Mesenteric fat pad (tissue), 1 donor: ENCODE measurements around the gene PPIP5K1. TPM values are rescaled to one million over a fixed set of nuclear protein-coding genes. Genes with fewer than 3 reads are reported as not detected.
"Not testable (repeated sequence)": the region's sequence is repeated elsewhere in the genome, so short reads cannot be mapped to it uniquely, and the experiment has no call there.

Source experiments
- DNase-seq: peaks from one replicate; pipeline ENCODE4 v3.0.0-alpha.2; 2020; ENCODE audit warnings: low spot score
- long read RNA-seq: library from polyadenylated mRNA; unstranded; transcript quantifications from one replicate; pipeline ENCODE4 v2.0.0, GENCODE V29; 2020
- total RNA-seq: library from RNA; stranded (reverse); fragmentation: NEBNext Ultra II Directional; extraction: Animal tissue kit (Norgen Biotek cat#: 25700); gene quantifications from one replicate; pipeline ENCODE4 v1.2.1, GENCODE V29; 2021
- donor health status: DM: yes; HTN: yes; CAD: no.

The PPIP5K1 gene
- total RNA-seq = 63.5 TPM
- long read RNA-seq, partial matches to known transcripts = 5 of 8 reads
- long read RNA-seq, other reads (novel, unspliced or antisense) = 3 of 8 reads

DNA sequence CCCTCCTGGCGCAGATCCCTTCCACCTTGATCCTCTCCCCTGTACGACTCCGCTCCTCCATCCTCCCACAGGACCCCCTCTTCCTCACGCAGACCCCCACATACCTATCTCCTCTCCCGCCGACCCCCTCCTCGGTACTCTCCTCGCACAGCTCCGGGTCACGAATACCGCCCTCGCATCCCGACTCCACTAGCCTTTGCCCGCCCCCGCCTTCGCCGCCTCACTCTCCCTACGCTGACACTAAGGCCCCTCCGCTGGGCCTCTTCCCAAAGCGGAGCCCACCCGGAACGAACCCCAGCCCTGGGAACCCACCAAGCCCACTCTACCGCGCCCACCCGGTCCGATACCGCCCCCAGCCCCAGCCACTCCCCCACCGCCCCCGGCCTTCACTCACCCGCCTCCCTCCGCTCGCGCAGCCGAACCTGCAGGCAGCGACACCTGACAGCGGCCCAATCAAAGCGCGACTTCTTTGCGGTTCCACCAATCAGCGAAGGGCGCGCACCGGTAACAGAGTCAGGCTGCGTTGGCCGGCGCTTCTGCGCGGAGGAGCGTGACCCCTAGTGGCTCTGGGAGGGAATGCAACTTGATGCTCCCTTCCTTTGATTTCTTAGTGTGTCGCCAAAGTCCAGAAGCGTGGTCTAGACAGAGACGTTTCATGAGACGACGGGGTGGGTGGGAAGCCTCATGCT lies at the start of gene PPIP5K1:
TSS of gene PPIP5K1 (minus strand) at position 431 of the 689 bp plus-strand sequence. CDS start 5,704 bp downstream, outside the sequence.
- DNase-seq = not testable (repeated sequence)

DNA sequence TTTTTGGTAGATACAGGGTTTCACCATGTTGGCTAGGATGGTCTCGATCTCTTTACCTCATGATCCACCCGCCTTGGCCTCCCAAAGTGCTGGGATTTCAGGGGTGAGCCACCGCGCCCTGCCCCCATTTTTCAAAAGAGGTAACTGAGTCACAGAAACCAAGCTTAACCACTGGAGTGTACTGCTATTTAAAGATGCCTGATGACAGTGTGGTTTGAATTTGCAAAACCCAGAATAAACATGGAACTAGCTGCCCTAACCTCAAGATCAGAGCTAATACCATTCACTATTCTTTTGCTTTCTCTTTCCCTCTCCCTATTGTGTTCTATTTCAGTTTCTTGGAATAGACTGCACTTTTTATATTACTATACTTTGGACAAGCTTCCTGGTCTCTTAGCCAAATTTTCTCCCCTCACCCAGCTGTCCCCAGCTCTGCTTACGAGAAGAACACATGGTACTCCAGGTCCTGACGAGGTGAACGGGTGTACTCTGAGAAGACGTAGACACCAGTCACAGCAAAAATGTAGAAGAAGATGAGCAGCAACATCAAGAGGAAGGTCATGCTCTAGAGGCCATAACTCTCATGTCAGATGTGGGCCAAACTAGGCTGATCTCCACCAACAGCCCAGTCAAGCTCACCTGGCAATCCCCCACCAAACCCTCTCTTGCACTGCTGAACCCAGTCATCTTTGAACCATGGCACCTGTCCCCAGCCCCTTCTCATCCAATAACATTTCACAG lies 48.6 kb upstream of the PPIP5K1 start:
- DNase-seq = not testable (repeated sequence)

DNA sequence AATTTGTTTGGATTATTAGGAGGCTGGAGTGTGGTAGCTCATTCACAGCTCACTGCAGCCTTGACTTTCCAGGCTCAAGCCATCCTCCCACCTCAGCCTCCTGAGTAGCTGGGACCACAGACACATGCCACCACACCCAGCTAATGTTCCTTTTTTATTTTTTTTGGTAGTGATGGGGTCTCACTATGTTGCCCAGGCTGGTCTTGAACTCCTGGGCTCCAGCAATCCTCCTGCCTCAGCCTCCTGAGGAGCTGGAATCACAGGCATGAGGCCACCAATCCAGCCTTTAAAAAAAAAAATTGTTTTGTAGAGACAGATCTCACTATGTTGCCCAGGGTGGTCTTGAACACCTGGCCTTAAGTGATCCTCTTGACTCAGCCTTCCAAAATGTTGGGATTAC lies 36.9 kb upstream of the PPIP5K1 start:
- DNase-seq = not testable (repeated sequence)

DNA sequence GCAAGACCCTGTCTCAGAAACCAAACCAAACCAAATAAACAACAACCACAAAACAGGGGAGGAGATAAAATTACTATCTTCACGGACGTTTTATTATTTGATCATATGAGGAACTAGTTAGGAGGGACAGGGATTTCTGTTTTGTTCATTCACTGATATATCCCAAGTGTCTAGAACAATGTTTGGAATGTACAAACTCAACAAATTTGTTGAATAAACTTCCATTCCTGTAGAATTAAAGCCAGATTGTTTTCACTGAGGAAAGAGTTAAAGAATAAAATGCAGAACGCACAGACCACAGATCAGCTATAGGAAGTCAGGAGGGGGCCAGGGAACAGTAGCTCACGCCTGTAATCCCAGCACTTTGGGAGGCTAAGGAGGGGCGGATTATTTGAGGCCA lies 35.1 kb upstream of the PPIP5K1 start:
- no peak for DNase-seq

DNA sequence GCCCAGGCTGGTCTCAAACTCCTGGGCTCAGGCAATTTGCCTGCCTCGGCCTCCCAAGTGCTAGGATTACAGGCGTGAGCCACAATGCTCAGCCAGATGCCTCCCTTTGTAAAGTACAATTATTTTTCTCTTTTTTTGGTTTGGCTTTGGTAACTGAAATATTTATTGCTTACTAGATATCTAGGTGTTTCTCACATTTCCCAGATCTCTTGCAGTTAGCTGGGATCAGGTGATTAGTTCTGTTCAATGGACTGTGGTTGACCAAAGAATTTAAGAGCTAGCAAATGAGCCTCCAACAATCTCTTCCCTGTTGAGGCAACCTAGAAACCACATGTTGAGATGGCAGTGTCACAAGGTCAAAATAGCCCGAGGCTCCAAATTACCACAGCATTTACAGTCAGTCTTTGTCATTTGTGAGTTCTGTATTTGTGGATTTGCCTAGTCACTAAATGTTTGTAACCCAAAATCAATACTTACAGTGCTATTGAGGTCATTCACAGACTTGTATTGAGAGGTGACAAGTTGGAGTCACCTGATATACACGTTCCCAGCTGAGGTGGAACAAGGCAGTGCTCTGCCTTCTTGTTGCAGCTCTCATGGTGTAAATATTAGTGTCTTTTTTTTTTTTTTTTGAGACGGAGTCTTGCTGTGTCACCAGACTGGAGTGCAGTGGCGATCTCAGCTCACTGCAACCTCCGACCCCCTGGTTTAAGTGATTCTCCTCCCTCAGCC lies 32.2 kb upstream of the PPIP5K1 start:
- DNase-seq = not testable (repeated sequence)

DNA sequence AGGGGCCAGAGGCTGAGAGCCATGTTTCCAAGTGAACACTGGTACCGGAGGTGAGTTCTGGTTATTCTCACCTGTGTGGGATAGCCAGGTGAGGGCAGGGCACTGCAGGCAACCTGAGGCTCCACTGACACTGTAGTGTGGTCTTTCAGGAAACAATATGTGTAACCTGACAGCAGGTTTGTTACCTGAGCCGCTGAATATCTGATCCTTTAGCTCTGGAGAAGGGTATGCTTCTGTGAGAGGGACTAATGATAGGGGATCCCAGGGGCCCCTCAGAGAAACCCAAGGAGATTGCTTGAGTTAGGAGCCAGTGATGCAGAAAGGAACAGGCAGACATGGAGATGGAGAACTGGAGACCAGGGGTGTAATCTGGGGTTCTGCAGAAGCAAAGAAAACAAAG lies 28.7 kb upstream of the PPIP5K1 start, which contains the start of gene STRC:
TSS of gene STRC (minus strand) at position 101 of the 400 bp plus-strand sequence. CDS start at position 23, 78 bp downstream.
- DNase-seq = not testable (repeated sequence)

DNA sequence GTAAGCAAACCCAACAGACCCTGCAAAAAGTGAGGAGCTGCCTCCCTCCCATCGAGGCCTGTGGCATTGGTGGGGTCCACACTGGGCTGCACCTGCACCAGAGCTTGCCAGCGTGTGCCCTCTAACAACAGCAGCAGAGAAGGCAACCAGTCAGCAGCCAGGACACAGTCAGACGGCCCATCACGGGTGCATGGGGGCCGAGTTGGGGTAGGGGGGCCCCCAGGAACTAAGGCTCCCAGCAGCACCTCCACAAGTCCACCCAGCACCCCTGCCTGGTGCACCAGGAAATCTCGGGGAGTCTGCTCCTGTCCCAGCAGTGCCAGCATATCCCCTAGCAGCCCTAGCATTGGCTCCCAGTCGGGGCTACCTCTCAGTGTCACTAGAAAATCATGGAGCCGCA lies 27.7 kb upstream of the PPIP5K1 start:
- DNase-seq = not testable (repeated sequence)

DNA sequence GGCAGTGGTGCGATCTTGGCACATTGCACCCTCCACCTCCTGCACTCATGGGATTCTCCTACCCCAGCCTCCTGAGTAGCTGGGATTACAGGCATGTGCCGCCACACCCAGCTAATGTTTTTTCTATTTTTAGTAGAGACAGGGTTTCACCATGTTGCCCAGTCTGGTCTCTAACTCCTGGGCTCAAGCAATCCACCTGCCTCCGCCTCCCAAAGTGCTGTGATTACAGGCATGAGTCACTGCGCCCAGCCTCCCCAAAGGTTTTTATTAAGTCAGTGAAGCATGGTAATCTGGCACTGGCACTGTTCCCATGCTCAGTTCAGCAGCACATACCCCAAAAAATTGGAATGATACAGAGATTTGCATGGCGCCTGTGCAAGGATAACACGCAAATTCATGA lies 12.2 kb upstream of the PPIP5K1 start:
- not testable (repeated sequence) for DNase-seq

DNA sequence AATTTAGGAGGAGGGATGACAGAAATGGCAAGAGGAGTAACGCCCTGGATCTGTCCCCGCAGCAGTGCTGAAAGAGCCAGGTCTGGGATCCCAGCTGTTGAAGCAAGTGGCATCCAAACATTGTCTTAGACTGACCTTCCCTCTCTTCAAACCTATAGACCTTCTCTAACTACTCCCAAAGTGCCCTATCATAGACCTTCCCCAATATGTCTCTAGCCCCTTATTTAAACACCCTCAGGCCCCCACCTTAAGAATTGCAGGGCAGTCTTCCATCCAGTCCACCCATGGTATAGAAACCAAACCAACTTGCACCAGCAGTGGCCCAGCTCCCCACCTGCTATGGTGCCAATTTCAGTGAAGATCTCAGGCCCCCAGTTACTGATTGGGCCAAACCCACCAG lies 10.2 kb upstream of the PPIP5K1 start:
- DNase-seq = not testable (repeated sequence)

DNA sequence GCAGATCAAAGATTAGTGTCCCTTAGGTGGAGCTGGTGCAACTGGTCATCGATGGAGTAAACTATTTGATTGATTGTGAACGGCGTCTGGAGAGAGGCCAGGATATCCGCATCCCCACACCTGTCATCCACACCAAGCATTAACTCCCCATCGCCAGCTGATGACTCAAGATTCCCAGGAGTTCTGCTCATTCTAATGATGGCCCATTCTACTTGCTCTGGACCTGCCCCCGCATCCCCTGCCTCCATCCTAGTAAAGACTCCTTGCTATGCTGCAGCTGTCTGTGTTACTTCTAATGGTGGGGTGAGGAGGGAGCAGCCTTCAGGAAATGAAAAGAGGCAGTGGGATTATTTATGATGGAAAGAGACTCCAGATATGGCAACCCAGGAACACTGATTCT lies 9.1 kb upstream of the PPIP5K1 start:
- DNase-seq = not testable (repeated sequence)

DNA sequence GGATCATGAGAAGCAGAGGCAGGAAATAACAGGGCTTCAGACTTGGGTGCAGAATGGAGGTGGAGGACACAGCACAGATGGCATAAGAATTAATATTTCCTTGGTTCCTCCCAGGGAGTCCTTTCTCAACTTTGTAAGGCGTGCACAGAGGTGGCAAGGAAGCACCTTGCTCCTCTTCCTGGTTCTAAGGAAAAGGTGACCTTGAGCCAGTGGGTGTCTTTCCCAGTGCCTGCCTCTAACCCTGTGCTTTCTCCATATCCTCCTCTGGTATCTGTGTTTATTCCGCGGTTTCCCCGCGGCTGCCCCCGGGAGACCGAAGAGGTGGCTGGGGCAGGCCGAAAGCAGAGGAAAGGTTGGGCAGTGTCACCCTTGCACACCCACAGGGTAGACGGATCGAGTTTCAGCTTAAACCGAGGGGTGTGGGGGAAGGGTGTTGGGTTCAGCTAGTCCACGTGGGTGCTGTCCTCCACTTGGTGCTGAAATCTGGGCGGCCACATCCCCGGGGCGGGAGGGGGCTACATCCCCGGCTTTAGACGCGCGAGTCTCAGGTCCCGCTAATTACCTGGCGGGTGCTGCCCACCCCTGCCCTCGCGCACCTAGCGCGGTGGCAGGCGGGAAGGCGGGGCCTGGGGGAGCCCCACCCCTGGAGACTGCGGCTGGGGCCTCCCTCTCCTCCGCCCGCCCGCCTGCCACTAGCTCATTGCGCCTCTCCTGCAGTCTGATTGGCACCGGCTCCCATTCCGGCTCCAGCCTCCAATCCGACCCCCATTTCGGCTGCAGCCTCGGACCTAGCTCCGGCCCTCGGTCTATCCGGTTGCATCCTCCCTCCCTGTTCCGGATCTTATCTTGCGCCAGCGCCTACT lies 3.6 kb upstream of the PPIP5K1 start, which contains the start of gene CKMT1B:
TSS of gene CKMT1B (plus strand) at position 700 of the 863 bp plus-strand sequence. CDS start 192 bp downstream, outside the sequence.
- DNase-seq = not testable (repeated sequence)

DNA sequence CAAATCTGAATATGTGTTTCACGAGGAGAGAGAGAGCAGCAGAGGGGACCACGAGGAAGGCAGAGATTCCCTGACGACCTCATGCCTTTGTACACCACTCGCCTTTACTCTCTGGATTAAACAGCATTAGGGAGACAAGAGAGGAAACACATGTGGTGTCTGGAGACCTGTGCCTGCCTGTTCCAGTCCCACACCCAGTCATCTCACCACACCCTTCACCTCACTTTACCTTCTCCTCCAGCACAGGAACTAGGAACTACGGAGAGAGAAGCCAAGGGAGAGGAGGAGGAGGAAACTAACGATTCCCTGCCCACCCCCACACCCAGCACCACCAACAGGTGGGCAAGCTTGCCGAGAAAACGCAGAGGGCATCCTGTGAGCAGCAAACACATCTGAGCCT lies 2.8 kb upstream of the PPIP5K1 start:
- not testable (repeated sequence) for DNase-seq

DNA sequence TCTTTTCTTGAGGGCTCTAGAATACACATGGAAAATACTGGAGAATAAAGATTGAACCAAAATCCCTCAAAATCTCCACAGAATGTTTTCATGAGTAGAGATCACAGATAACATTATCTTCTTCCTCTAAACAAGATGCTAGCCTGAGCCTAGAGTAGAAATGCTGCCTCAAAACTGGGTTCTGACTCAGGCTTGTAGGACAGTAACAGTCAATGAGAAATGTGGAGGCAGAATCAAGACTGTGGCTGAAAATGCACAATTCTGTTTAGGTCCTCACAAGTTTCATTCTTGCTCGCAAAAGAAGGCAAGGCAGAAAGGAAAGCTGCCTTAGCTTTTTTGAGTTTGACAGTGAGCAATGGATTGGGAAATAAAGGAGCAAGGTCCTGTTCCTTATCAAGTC lies 15.4 kb downstream of the PPIP5K1 start:
- DNase-seq = not testable (repeated sequence)

DNA sequence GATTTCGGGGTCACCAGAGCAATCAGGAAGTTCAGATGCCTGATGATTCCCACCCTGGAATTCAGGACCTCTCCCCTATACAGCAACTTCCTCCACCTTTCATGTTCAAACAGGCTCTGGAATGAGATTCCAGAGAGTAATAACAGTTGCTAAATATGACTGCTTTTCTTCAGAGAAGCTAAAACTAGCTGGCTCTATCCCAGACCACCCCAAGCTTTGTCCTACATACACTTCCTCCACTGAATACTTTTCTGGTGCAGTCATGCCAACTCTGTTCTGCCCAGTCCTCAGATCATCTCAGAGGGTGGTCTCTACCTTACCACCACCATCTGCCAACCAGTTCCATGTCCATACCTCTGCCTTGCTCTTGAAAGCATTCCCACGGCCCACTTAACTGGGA lies 23.4 kb downstream of the PPIP5K1 start:
- DNase-seq = not testable (repeated sequence)

DNA sequence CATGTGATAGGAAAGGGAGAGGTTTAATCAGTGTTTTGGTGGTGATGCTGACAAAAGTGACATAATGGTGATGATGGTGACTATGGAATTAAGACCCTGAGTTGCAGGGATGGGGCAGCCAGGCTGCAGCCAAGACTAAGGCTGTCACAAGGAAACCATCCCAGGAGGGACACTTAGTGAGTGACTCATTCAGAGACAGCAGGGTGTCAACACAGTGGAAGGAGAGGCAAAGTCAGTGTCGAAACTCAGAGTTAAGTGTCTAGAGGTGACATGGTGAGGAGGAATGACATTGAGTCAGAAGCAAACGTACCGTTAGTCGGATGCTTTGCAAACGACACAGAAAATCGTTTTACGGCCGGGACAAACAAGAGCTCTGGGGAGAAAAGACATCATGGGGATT lies 26.2 kb downstream of the PPIP5K1 start:
- DNase-seq = not testable (repeated sequence)

DNA sequence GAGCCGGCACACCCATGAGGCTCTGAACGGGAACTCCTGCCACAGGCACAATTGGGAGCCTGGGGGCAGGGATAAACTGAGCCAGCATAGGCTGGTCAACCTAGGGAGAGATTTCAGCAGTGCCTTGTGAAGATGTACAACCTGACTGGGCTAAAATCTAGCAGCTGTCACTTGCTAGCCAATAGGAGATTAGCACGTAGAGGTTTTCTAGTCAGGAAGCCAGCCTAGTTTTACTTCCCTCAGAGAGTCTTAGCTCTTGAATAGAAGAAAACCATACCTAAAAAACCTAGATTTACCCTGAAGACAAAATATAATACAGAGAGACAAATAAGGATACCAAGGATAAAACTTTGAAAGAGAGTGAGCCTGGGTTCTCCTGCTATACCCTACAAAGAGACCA lies 27.3 kb downstream of the PPIP5K1 start:
- not testable (repeated sequence) for DNase-seq

DNA sequence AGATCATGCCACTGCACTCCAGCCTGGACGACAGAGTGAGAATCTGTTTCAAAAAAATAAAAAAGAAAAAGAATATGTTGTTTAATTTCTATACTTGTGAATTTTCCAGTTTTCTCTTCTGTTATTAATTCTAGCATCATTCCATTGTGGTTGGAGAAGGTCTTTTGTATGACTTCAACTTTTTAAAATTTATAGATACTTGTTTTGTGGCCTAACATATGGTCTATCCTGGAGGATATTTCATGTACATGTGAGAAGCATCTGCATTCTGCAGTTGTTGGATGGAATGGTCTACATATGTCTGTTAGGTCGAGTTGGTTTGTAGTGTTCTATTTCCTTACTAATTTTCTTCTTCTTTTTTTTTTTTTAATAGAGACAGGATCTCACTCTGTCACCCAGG lies 37.0 kb downstream of the PPIP5K1 start:
- DNase-seq = no peak

DNA sequence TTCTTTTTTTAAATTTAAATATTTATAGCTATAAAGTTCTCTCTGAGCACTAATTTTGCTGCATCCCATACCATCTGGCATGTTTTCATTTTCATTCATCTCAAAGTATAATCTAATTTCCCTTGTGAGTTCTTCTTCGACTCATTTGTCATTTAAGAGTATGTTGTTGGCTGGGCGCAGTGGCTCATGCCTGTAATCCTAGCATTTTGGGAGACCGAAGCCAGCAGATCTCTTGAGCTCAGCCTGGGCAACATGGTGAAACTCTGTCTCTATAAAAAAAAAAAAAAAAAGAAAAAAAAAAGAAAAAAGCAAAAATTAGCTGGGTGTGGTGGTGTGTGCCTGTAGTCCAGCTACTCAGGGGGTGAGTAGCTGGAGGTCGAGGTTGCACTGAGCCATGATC lies 37.8 kb downstream of the PPIP5K1 start:
- no peak for DNase-seq

DNA sequence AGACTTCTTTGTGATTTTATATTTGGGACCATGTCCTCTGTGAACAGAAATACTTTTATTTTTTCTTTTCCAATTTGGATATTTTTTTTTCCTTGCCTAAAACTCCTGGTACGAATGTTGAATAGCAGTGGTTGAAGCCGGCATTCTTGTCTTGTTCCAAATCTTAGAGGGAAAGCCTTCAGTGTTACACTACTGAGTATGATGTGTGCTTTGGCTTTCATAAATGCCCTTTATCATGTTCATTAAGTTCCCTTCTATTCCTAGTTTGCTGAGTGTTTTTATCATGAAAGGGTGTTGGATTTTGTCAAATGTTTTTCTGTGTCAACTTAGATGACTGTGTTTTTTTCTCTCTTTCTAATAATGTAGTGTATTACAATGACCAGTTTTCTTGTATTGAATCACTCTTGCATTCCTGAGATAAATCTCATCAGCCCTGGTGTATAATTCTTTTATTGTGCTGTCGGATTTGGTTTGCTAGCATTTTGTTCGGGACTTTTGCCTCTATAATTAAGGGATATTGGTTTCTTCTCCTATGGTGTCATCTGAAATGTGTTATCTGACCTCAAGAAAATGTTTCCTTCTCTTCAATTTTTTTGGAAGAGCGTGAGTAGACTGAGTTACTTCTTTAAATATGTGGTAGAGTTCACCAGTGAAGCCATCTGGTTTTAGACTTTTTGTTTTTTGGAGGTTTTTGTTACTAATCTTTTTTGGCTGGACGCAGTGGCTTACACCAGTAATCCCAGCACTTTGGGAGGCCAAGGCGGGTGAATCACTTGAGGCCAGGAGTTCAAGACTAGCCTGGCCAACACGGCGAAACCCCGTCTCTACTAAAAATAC lies 39.3 kb downstream of the PPIP5K1 start:
- DNase-seq = no peak

DNA sequence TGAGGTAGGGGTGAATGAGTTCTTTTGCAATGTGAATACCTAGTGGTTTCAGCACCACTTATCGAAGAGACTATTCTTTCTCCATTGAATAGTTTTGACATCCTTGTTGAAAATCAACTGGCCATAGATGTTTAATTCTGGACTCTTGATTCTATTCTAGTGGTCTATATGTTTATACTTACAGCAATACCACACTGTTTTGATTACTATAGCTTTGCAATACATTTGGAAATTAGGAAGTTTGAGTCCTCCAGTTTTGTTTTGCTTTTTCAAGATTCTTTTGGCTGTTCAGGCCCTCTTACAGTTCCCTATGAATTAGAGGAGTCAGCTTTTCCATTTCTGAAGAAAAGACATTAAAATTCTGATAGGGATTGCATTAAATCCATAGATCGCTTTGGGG lies 42.5 kb downstream of the PPIP5K1 start:
- DNase-seq = no peak
